Ishikawa (cell line): ENCODE data around the gene RNF114.

Experiments
- CEBPB ChIP-seq: IDR thresholded peaks from 2 replicates; pipeline ENCODE4 v1.6.1; 2012
- CREB1 ChIP-seq: IDR thresholded peaks from 2 replicates; pipeline ENCODE4 v1.6.1; 2012; ENCODE audit warnings: low read depth
- EGR1 ChIP-seq: IDR thresholded peaks from 2 replicates; pipeline ENCODE4 v1.6.1; 2012
- EP300 ChIP-seq: IDR thresholded peaks from 2 replicates; pipeline ENCODE4 v1.6.1; 2012; ENCODE audit warnings: borderline replicate concordance
- FOXM1 ChIP-seq: IDR thresholded peaks from 2 replicates; pipeline ENCODE4 v1.6.1; 2012; ENCODE audit warnings: low read depth, borderline replicate concordance
- NFIC ChIP-seq: IDR thresholded peaks from 2 replicates; pipeline ENCODE4 v1.6.1; 2012
- RAD21 ChIP-seq: IDR thresholded peaks from 2 replicates; pipeline ENCODE4 v1.6.1; 2012; ENCODE audit warnings: low read depth
- TAF1 ChIP-seq: IDR thresholded peaks from 2 replicates; pipeline ENCODE4 v1.6.1; 2012; ENCODE audit warnings: low read depth, mild to moderate bottlenecking
- TCF12 ChIP-seq: IDR thresholded peaks from 2 replicates; pipeline ENCODE4 v1.6.1; 2012; ENCODE audit warnings: low read depth
- TEAD4 ChIP-seq: IDR thresholded peaks from 2 replicates; pipeline ENCODE4 v1.6.1; 2012
- YY1 ChIP-seq: IDR thresholded peaks from 2 replicates; pipeline ENCODE4 v1.6.1; 2012; ENCODE audit warnings: low read depth
- ZBTB7A ChIP-seq: IDR thresholded peaks from 2 replicates; pipeline ENCODE4 v1.6.1; 2012; ENCODE audit warnings: low read depth
- TF ChIP-seq, protein P1 (sequence below): IDR thresholded peaks from 2 replicates; pipeline ENCODE4 v1.6.1; 2012; ENCODE audit warnings: low read depth, mild to moderate bottlenecking
- TF ChIP-seq, protein P2 (sequence below): IDR thresholded peaks from 2 replicates; pipeline ENCODE4 v1.6.1; 2012
- TF ChIP-seq, protein P3 (sequence below): IDR thresholded peaks from 2 replicates; pipeline ENCODE4 v1.6.1; 2012

The RNF114 gene

DNA sequence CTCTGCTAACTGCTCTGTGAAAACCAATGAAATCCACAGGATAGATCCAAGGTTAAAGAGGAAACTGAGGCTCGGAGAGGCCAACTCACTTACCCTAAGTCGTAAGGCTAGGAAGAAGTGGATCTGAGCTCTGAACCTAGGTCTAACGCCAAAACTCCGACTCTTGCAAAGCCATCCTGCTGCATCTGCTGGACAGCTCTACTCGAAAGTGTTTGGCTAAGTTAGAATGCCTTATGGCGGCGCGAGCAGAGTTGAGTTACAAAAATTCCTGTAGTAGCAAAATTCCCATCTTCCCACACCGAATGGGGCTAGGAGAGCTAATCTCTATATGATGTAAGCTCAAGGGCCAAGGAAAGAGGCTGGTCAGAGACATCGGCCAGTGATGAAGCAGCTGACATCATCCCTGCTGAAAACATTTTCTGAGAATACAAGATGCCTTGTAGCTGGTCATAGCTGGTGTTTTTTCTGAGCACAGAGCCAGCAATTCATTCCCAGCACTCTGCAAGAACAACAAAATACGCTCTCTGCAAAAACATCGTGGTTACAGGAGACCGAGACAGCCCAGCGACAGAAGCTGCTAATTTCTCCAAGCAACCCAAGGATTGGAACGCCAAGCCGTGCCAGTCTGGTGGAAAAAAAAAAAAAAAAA is 22.7 kb upstream of the RNF114 start:
- TF ChIP-seq RAD21 (no peak), TAF1 (no peak), FOXM1 (no peak), NFIC (no peak), EP300 (no peak), TCF12 (no peak), ZBTB7A (no peak), EGR1 (no peak), YY1 (no peak), CEBPB (no peak), TEAD4 (no peak), CREB1 (no peak)
- TF ChIP-seq, protein P1, sequence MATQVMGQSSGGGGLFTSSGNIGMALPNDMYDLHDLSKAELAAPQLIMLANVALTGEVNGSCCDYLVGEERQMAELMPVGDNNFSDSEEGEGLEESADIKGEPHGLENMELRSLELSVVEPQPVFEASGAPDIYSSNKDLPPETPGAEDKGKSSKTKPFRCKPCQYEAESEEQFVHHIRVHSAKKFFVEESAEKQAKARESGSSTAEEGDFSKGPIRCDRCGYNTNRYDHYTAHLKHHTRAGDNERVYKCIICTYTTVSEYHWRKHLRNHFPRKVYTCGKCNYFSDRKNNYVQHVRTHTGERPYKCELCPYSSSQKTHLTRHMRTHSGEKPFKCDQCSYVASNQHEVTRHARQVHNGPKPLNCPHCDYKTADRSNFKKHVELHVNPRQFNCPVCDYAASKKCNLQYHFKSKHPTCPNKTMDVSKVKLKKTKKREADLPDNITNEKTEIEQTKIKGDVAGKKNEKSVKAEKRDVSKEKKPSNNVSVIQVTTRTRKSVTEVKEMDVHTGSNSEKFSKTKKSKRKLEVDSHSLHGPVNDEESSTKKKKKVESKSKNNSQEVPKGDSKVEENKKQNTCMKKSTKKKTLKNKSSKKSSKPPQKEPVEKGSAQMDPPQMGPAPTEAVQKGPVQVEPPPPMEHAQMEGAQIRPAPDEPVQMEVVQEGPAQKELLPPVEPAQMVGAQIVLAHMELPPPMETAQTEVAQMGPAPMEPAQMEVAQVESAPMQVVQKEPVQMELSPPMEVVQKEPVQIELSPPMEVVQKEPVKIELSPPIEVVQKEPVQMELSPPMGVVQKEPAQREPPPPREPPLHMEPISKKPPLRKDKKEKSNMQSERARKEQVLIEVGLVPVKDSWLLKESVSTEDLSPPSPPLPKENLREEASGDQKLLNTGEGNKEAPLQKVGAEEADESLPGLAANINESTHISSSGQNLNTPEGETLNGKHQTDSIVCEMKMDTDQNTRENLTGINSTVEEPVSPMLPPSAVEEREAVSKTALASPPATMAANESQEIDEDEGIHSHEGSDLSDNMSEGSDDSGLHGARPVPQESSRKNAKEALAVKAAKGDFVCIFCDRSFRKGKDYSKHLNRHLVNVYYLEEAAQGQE = no peak
- TF ChIP-seq, protein P2, sequence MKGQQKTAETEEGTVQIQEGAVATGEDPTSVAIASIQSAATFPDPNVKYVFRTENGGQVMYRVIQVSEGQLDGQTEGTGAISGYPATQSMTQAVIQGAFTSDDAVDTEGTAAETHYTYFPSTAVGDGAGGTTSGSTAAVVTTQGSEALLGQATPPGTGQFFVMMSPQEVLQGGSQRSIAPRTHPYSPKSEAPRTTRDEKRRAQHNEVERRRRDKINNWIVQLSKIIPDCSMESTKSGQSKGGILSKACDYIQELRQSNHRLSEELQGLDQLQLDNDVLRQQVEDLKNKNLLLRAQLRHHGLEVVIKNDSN = no peak
- TF ChIP-seq, protein P3, sequence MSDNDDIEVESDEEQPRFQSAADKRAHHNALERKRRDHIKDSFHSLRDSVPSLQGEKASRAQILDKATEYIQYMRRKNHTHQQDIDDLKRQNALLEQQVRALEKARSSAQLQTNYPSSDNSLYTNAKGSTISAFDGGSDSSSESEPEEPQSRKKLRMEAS = no peak

DNA sequence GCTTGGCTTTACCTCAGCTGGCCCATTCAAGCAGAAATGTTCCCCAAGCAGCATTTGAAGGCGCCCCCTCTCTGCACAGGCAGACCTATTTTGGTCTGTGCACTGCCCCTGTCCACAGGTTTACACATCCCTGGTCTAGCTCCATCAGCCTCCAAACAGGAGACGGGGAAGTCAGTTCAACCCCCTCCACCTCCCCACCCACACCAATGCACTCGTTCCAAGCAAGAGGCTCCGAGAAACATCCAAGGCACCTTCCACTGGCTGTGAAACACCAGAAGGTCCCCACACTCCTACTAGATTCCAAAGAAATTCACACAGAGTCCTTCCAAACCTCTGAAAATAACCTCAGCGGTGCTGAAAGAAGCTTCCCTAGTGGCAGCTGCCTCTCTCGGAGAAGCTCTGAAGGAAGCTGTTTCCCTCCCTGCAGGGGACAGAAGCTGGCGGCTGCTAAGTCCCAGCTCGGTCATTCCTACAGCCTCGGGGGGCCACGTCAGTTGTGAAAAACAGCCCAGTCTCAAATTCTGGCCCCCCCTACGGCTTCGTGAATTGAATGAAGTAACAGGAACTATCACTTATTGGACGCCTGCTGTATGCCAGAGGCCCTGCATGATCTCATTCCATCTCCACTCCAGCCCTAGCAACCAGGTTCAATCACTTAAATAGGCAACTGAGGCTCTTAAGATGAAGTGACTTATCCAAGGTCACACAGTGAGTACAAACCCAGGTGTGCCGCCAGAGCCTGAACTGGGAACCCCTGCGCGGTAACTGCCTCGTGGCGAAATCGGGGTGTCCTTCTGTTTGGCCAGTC is 21.7 kb upstream of the RNF114 start:
- TF ChIP-seq CREB1 (no peak), ZBTB7A (no peak), TAF1 (no peak), EP300 (no peak), FOXM1 (no peak), CEBPB (no peak), EGR1 (no peak), YY1 (no peak), NFIC (no peak), TEAD4 (no peak), TCF12 (no peak), RAD21 (no peak)
- TF ChIP-seq, protein P1 = no peak
- TF ChIP-seq, protein P2 = no peak
- TF ChIP-seq, protein P3 = no peak

DNA sequence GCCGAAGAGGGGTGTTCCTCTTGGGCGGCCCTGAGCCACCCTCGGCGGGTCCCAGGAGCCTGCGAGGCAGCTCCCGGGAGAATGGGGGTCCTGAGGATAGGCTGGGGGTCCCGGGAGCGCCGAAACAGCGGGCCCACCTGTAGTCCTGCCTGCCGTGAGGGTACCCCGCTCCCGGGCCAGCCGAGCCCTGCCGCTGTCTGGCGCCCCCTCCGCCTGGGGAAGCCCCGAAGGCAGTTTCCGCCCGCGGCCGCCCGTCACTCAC is 21.1 kb upstream of the RNF114 start:
- TF ChIP-seq EP300 (no peak), TCF12 (no peak), CEBPB (no peak), FOXM1 (no peak)
- TF ChIP-seq, protein P3 = no peak
- TF ChIP-seq, protein P1 = no peak
